Brain microvascular endothelial cell (primary cell): Measurements from ENCODE around the gene EEIG1.
"Not testable (repeated sequence)": the region's sequence is repeated elsewhere in the genome, so short reads cannot be mapped to it uniquely, and the experiment has no call there.

Source experiments
- DNase-seq: peaks from one replicate; pipeline ENCODE4 v3.0.0-alpha.2; 2020
- H3K27ac ChIP-seq: fragments of 250-450 bp; sonication (Bioruptor Pico); 2 replicates; pipeline ENCODE4 v1.5.1; 2020; ENCODE audit warnings: mild to moderate bottlenecking, moderate library complexity
- H3K27me3 ChIP-seq: fragments of 250-450 bp; sonication (Bioruptor Pico); replicated peaks from 2 replicates; pipeline ENCODE4 v1.5.1; 2020; ENCODE audit warnings: mild to moderate bottlenecking
- H3K36me3 ChIP-seq: fragments of 250-450 bp; sonication (Bioruptor Pico); replicated peaks from 2 replicates; pipeline ENCODE4 v1.5.1; 2020; ENCODE audit warnings: mild to moderate bottlenecking
- H3K4me3 ChIP-seq: 2 replicates; pipeline ENCODE4 v1.5.1; 2011; ENCODE audit warnings: low read depth, mild to moderate bottlenecking, control low read depth, low read length, moderate library complexity
- in situ Hi-C: cut with HindIII; loops from 2 replicates; pipeline ENCODE4 v1.10.0; 2017; ENCODE audit warnings: low sequenced_read_pairs, low pct_ligation_motif_present
- TF ChIP-seq, protein P1 (sequence below): IDR thresholded peaks from 2 replicates; pipeline ENCODE4 v1.5.1; 2011; ENCODE audit warnings: low read depth, mild to moderate bottlenecking, moderate library complexity, low read length, control low read depth, inconsistent platforms; ENCODE audit errors: missing control alignments

EEIG1 gene

DNA sequence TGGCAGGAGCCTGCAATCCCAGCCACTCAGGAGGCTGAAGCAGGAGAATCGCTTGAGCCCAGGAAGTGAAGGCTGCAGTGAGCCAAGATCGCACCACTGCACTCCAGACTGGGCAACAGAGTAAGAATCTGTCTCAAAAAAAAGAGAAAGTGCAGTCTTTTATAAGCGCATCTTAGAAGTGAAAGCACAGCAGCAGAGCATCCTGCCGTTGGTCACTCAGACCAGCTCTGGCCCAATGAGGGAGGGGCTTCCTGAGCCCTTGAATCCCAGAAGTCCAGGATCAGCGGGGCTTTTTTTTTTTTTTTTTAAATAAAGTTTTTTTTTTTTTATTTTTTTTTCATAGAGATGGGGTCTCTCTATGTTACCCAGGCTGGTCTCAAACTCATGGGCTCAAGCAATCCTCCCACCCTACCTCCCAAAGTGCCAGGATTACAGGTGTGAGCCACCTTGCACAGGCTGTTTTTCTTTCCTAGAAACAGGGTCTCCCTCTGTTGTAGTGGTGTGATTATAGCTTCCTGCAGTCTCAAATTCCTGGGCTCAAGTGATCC lies 44.0 kb upstream of the EEIG1 start:
- no peak overlapping the region for H3K27ac ChIP-seq
- no peaks in the 10 kb centered on the region for H3K36me3 ChIP-seq
- no peaks in the 10 kb centered on the region for H3K27me3 ChIP-seq
- in situ Hi-C loops: no loop called here
- H3K4me3 ChIP-seq: no peak overlapping the region
- no peak for DNase-seq
- TF ChIP-seq, protein P1, sequence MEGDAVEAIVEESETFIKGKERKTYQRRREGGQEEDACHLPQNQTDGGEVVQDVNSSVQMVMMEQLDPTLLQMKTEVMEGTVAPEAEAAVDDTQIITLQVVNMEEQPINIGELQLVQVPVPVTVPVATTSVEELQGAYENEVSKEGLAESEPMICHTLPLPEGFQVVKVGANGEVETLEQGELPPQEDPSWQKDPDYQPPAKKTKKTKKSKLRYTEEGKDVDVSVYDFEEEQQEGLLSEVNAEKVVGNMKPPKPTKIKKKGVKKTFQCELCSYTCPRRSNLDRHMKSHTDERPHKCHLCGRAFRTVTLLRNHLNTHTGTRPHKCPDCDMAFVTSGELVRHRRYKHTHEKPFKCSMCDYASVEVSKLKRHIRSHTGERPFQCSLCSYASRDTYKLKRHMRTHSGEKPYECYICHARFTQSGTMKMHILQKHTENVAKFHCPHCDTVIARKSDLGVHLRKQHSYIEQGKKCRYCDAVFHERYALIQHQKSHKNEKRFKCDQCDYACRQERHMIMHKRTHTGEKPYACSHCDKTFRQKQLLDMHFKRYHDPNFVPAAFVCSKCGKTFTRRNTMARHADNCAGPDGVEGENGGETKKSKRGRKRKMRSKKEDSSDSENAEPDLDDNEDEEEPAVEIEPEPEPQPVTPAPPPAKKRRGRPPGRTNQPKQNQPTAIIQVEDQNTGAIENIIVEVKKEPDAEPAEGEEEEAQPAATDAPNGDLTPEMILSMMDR: no peak

DNA sequence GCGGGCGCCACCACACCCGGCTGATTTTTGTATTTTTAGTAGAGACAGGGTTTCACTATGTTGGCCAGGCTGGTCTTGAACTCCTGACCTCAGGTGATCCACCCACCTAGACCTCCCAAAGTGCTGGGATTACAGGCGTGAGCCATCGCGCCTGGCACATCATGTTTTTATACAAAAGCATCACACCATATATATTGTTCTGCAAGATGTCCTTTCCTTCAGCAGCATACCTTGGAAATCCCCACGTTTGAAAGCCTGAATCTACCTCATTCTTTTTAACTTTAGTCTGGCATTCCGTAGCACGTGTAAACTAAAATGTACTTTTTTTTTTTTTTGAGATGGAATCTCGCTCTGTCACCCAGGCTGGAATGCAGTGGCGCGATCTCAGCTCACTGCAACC lies 42.9 kb upstream of the EEIG1 start:
- not testable (repeated sequence) for DNase-seq, H3K27ac ChIP-seq

DNA sequence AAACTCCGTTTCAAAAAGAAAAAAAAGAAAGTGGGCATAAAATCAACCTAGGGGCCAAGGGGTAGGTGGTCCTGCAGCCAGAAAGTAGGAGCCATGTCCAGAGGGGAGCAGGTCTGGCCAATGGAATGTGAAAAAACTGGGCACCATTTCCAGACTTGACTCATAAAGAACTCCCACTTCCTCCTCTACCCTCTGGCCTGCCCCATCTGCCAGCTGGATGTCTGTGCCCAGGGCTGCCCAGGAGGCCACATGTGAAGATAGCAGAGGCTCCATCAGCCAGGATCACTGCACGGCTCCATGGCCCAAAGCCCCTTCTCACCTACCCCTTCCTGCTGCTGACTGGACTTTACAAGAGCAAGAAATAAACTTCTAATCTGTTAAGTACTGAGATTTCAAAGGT lies 42.1 kb upstream of the EEIG1 start:
- TF ChIP-seq, protein P1: no peak
- no peak for DNase-seq
- Histone ChIP-seq H3K36me3 (no peaks in the 10 kb centered on the region), H3K27me3 (no peaks in the 10 kb centered on the region), H3K4me3 (no peak overlapping the region), H3K27ac (no peak overlapping the region)
- in situ Hi-C loops: no loop called here

More for the DNA sequence above, 42.9 kb upstream of the EEIG1 start:
- H3K27me3 ChIP-seq, H3K4me3 ChIP-seq, H3K36me3 ChIP-seq, in situ Hi-C loops: not testable (repeated sequence)

DNA sequence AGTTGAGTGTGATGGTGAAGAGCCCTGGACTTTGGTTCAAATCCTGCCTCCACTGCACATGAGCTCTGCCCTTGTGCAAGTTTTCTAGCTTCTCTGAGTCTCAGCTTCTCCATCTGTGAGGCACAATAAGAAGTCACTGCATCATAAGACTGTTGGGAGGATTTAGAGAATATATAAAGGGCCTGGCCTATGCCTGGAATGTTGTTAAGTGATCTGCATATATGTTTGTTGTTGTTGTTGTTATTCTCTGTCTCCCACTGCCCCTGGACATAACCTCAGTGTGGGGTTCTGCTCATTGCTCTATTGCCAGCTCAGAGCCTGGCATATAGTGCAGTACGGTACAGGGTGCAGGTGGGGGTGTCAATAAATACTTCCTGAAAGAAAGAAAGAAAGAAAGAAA lies 40.3 kb upstream of the EEIG1 start:
- Histone ChIP-seq H3K4me3 (no peak overlapping the region), H3K27ac (no peak overlapping the region), H3K36me3 (no peaks in the 10 kb centered on the region), H3K27me3 (no peaks in the 10 kb centered on the region)
- in situ Hi-C loops: no loop called here
- DNase-seq: no peak
- TF ChIP-seq, protein P1: no peak

DNA sequence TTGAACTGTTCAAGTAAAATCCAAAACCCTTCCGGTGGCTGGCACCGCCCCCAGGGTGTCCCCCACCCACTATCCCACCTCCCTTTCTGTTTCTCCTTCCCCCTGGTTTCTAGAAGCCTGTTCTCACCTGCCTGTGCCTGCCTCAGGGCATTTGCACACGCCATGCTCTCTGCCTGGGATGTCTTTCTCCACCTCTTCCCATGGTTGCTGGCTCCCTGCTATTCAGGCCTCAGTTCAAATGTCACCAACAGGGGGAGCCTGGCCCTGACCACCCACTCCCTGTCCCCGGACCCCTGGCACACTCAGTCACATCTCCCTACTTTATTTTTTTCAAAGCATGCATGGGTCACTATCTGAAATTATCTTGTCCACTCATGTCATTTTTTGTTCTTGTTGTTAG lies 39.9 kb upstream of the EEIG1 start:
- H3K27ac ChIP-seq: no peak overlapping the region
- H3K4me3 ChIP-seq: no peak overlapping the region
- no peak for DNase-seq
- TF ChIP-seq, protein P1: peak; percentile 47
- in situ Hi-C loops: no loop called here
- no peaks in the 10 kb centered on the region for H3K27me3 ChIP-seq
- H3K36me3 ChIP-seq: no peaks in the 10 kb centered on the region

DNA sequence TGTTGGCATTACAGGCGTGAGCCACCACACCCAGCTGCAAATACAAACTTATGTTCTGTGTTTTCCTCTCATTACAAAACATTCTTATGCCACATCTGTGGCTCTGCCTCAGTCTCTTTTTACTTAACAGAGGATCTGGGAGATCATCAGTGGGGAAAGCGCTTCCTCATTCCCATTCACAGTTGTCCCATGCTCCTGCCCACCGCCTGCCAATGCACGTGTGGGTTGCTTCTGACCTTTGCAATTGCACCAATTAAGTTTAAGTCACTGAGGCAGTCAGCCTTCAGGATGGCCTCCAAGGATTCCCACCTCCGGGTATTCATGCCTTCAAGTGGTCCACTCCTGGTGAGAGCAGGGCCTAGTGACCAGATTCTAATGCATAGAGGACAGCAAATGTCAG lies 34.9 kb upstream of the EEIG1 start:
- no peak overlapping the region for H3K27ac ChIP-seq
- H3K27me3 ChIP-seq: no peaks in the 10 kb centered on the region
- H3K4me3 ChIP-seq: no peak overlapping the region
- in situ Hi-C loops: no loop called here
- TF ChIP-seq, protein P1: no peak
- no peak for DNase-seq
- no peaks in the 10 kb centered on the region for H3K36me3 ChIP-seq
